Measurements from ENCODE around the gene CDK3. TPM values are rescaled to one million over a fixed set of nuclear protein-coding genes. Genes with fewer than 3 reads are reported as not detected.

The CDK3 gene
- total RNA-seq, 1 experiment from 2014 or later, result 9.8 TPM

DNA sequence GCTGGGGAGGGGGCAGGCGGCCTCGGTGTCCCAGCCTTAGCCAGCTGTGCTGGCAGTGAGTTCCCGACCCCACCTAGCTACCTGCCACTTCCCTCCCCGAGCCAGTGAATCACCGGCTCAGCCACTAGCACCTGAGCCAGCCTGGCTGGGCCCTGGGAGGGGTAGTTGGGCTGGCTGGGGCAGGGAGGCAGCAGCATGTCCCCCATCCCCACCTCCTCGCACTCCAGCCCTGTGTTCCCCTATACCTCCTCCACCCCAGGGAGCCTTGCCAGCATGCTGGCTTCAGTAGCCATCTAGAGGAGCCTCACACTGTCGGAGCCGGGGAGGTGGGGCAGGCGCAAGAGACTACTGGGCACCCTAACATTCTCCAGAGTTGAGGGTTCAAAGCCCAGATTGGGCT, 23.7 kb downstream of the CDK3 start:
- Mint-ChIP-seq H3K27ac (ENCODE audit: unreplicated experiment) (no peak overlapping the region), H3K27me3 (ENCODE audit: unreplicated experiment) (no peaks in the 10 kb centered on the region), H3K4me1 (ENCODE audit: low read depth, unreplicated experiment) (peaks cover 16% of the 10 kb centered on the region), H3K36me3 (ENCODE audit: insufficient read depth, unreplicated experiment) (peaks cover 48% of the 10 kb centered on the region), H3K9me3 (ENCODE audit: low read depth, unreplicated experiment) (no peaks in the 10 kb centered on the region), H3K4me3 (ENCODE audit: low read depth, unreplicated experiment) (peak overlapping the region; percentile 97)
- no TSS peak for BruUV-seq (replicated peaks)
- CTCF ChIA-PET, result interaction anchor here (0.5 to 1.0 kb wide), 2 partner anchors 10 to 655 kb away, joined by 3 read pairs; no protein-coding TSS in a partner anchor
- TF ChIP-seq, protein P1, sequence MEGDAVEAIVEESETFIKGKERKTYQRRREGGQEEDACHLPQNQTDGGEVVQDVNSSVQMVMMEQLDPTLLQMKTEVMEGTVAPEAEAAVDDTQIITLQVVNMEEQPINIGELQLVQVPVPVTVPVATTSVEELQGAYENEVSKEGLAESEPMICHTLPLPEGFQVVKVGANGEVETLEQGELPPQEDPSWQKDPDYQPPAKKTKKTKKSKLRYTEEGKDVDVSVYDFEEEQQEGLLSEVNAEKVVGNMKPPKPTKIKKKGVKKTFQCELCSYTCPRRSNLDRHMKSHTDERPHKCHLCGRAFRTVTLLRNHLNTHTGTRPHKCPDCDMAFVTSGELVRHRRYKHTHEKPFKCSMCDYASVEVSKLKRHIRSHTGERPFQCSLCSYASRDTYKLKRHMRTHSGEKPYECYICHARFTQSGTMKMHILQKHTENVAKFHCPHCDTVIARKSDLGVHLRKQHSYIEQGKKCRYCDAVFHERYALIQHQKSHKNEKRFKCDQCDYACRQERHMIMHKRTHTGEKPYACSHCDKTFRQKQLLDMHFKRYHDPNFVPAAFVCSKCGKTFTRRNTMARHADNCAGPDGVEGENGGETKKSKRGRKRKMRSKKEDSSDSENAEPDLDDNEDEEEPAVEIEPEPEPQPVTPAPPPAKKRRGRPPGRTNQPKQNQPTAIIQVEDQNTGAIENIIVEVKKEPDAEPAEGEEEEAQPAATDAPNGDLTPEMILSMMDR (IDR thresholded peaks at IDR 0.05; ENCODE audit: unreplicated experiment), result no peak
- DNase-seq, result no peak
- intact Hi-C loops (cut with micrococcal nuclease; ENCODE audit: unreplicated experiment), result no loop called here

GRCh38 chr17:76025294-76025693, 24.6 kb downstream of the CDK3 start:
- intact Hi-C loops (cut with micrococcal nuclease; ENCODE audit: unreplicated experiment), result loop anchor here (5.0 kb wide), 1 partner anchor 47 kb away; the partner anchor contains the start of genes GALR2 and SRP68
- CTCF ChIA-PET, result interaction anchor here (0.7 to 1.0 kb wide), 3 partner anchors 11 to 213 kb away, joined by 5 read pairs; no protein-coding TSS in a partner anchor
- H3K36me3 Mint-ChIP-seq (ENCODE audit: insufficient read depth, unreplicated experiment), result peaks cover 47% of the 10 kb centered on the region
- peaks cover 23% of the 10 kb centered on the region for H3K4me1 Mint-ChIP-seq (ENCODE audit: low read depth, unreplicated experiment)
- H3K9me3 Mint-ChIP-seq (ENCODE audit: low read depth, unreplicated experiment), result no peaks in the 10 kb centered on the region
- no peak for DNase-seq
- peak overlapping the region; percentile 97 for H3K4me3 Mint-ChIP-seq (ENCODE audit: low read depth, unreplicated experiment)
- TF ChIP-seq, protein P1 (IDR thresholded peaks at IDR 0.05; ENCODE audit: unreplicated experiment), result no peak
- no TSS peak for BruUV-seq (replicated peaks)
- no peak overlapping the region for H3K27ac Mint-ChIP-seq (ENCODE audit: unreplicated experiment)
- H3K27me3 Mint-ChIP-seq (ENCODE audit: unreplicated experiment), result no peaks in the 10 kb centered on the region

GRCh38 chr17:76026714-76027158, 26.1 kb downstream of the CDK3 start:
- TSS peak; percentile 51 for BruUV-seq (replicated peaks)

DNA sequence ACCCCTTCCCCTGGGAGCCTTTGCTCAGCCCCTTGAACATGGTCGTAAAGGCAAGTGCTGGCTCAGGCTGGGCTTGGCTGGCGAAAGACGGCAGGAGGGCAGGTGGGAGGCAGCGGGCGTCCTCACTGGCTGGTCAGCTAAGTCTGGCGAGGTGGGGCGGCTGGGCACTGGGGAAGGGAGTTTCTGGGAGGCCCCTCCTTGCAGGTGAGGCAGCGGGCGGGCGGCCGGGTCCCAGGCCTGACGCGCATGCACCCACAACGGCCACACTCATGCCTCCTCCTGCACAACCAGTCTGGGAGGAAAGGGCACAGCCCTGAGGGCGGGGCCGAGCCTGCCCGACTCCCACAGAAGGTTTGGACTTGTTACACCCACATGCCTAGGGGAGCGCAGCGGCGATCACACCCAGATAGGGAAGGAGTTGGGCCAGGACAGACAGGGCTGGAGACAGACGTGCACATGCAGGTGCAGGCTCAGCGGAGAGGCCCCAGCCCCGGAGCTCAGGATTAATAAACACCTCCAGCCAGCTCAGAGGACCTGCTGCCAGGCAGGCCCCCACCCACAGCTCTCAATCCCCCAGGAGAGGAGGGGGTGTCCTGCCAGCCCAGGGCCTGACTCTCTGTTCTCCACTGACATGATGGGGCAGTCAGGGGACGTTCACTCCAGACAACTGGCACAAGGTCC, 26.6 kb downstream of the CDK3 start, which contains the start of gene EVPL:
Gene EVPL (minus strand): TSS at position 148 of the 681 bp plus-strand sequence. CDS start 108 bp downstream, at position 40.
- DNase-seq, result peak; percentile 94
- CTCF ChIA-PET, result interaction anchor here (1.8 kb wide), 1 partner anchor 24 kb away, joined by 3 read pairs; no protein-coding TSS in a partner anchor
- Mint-ChIP-seq H3K9me3 (ENCODE audit: low read depth, unreplicated experiment) (no peaks in the 10 kb centered on the region), H3K4me3 (ENCODE audit: low read depth, unreplicated experiment) (peak within 1 kb of the TSS; percentile 97), H3K36me3 (ENCODE audit: insufficient read depth, unreplicated experiment) (peaks cover 47% of the 10 kb centered on the region), H3K4me1 (ENCODE audit: low read depth, unreplicated experiment) (peaks cover 23% of the 10 kb centered on the region), H3K27me3 (ENCODE audit: unreplicated experiment) (no peaks in the 10 kb centered on the region), H3K27ac (ENCODE audit: unreplicated experiment) (peak within 1 kb of the TSS; percentile 71)
- TF ChIP-seq, protein P1 (IDR thresholded peaks at IDR 0.05; ENCODE audit: unreplicated experiment), result no peak
- intact Hi-C loops (cut with micrococcal nuclease; ENCODE audit: unreplicated experiment), result loop anchor here (5.0 kb wide), 1 partner anchor 45 kb away; the partner anchor contains the start of genes GALR2 and SRP68
- no TSS peak for BruUV-seq (replicated peaks)

More at GRCh38 chr17:76026714-76027158, 26.1 kb downstream of the CDK3 start:
- DNase-seq, result no peak
- H3K27ac Mint-ChIP-seq (ENCODE audit: unreplicated experiment), result peak overlapping the region; percentile 71
- no peaks in the 10 kb centered on the region for H3K9me3 Mint-ChIP-seq (ENCODE audit: low read depth, unreplicated experiment)
- peak overlapping the region; percentile 97 for H3K4me3 Mint-ChIP-seq (ENCODE audit: low read depth, unreplicated experiment)
- H3K4me1 Mint-ChIP-seq (ENCODE audit: low read depth, unreplicated experiment), result peaks cover 23% of the 10 kb centered on the region
- TF ChIP-seq, protein P1 (IDR thresholded peaks at IDR 0.05; ENCODE audit: unreplicated experiment), result no peak
- H3K36me3 Mint-ChIP-seq (ENCODE audit: insufficient read depth, unreplicated experiment), result peaks cover 47% of the 10 kb centered on the region
- intact Hi-C loops (cut with micrococcal nuclease; ENCODE audit: unreplicated experiment), result loop anchor here (5.0 kb wide), 1 partner anchor 46 kb away; the partner anchor contains the start of genes GALR2 and SRP68
- CTCF ChIA-PET, result interaction anchor here (1.8 kb wide), 1 partner anchor 25 kb away, joined by 3 read pairs; no protein-coding TSS in a partner anchor
- no peaks in the 10 kb centered on the region for H3K27me3 Mint-ChIP-seq (ENCODE audit: unreplicated experiment)

Measured in Calu3 (cell line).